ES-I3 (cell line): ENCODE measurements around the gene PADI3.

Experiments used
- H3K36me3 ChIP-seq: 2 replicates; pipeline ENCODE4 v1.6.1; 2013; ENCODE audit warnings: mild to moderate bottlenecking, low read length, control low read depth, moderate library complexity; ENCODE audit not compliant: insufficient read depth
- H3K4me1 ChIP-seq: 2 replicates; pipeline ENCODE4 v1.6.1; 2013; ENCODE audit warnings: mild to moderate bottlenecking, control low read depth, low read length; ENCODE audit not compliant: insufficient read depth
- H3K9ac ChIP-seq: 2 replicates; pipeline ENCODE4 v1.6.1; 2013; ENCODE audit warnings: low read depth, mild to moderate bottlenecking, low read length, moderate library complexity
- H3K9me3 ChIP-seq: 2 replicates; pipeline ENCODE4 v1.6.1; 2013; ENCODE audit warnings: mild to moderate bottlenecking, low read length, moderate library complexity; ENCODE audit not compliant: control insufficient read depth, insufficient read depth

The PADI3 gene

DNA sequence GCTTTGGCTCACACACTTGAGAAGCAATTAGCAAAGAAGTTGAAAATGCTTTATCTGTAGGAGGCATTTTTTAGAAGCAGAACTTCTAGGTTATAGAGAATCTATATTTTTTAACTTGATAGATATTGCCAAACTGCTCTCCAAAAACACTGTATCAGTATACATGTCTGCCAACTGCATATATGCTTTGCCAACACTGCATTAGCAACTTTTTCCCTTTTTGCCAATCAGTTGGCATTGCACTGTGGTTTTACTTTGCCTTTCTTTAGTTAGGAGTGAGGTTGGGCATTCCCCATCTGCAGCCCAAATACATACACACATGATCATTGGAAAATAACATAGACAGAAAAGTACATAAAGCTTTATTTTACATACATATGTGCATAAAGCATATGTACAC is 15.0 kb downstream of the PADI3 start:
- no peaks in the 10 kb centered on the region for H3K9me3 ChIP-seq
- no peak overlapping the region for H3K9ac ChIP-seq
- H3K36me3 ChIP-seq = no peaks in the 10 kb centered on the region
- no peaks in the 10 kb centered on the region for H3K4me1 ChIP-seq

DNA sequence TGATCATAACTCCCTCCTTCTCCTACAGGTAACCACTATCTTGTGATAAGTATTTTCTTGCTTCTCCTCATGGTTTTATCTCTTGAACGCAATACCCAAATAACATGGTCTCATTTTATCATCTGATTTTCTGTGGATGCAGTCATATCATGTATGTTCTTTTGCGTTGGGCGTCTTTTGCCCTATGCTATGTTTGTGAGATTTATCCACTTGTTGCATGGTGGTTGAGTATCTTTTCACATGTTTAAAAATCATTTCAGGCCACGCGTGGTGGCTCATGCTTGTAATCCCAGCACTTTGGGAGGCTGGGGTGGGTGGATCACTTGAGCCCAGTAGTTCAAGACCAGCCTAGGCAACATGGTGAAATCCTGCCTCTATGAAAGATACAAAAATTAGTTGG is 15.6 kb downstream of the PADI3 start:
- Histone ChIP-seq H3K9ac (no peak overlapping the region), H3K4me1 (no peaks in the 10 kb centered on the region), H3K36me3 (no peaks in the 10 kb centered on the region), H3K9me3 (no peaks in the 10 kb centered on the region)

- H3K36me3 ChIP-seq = no peaks in the 10 kb centered on the region
- no peak overlapping the region for H3K9ac ChIP-seq
- no peaks in the 10 kb centered on the region for H3K4me1 ChIP-seq
- H3K9me3 ChIP-seq = no peaks in the 10 kb centered on the region
Measured at GRCh38 chr1:17265162-17265561, 16.3 kb downstream of the PADI3 start.

- H3K4me1 ChIP-seq = no peaks in the 10 kb centered on the region
- H3K9ac ChIP-seq = no peak overlapping the region
- no peaks in the 10 kb centered on the region for H3K36me3 ChIP-seq
- no peaks in the 10 kb centered on the region for H3K9me3 ChIP-seq
Measured at GRCh38 chr1:17265950-17266349, 17.1 kb downstream of the PADI3 start.

DNA sequence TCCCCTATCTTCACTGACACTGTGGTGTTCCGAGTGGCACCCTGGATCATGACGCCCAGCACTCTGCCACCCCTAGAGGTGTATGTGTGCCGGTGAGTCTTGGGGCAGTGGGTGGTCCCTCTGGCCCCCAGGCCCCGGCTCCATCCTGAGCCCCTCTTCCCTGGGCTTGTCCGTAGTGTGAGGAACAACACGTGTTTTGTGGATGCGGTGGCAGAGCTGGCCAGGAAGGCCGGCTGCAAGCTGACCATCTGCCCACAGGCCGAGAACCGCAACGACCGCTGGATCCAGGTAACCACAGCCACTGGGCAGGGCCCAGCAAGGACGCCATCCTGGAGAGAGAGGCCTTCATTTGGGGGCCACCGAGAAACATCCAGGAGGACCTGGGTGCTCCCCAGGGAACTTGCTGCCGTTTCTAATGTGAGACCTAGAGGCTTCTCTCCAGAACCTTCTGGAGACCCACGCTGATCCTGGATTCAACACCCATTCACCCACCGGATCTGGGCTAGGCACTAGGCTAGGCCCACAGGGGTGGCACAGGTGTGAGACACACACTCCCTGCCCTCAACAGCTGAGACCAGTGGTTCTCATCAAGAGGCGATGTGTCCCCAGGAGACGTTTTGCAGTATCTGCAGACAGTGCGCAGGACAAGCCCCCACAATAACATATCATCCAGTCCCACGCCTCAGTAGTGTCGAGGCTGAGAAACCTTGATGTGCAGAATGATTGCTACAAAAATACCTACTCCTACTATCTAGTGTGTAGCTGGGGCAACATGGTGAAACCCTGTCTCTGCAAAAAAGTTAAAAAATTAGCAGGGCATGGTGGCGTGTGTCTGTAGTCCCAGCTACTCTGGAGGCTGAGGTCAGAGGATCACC is 22.2 kb downstream of the PADI3 start:
- Histone ChIP-seq H3K36me3 (no peaks in the 10 kb centered on the region), H3K4me1 (no peaks in the 10 kb centered on the region), H3K9ac (no peak overlapping the region), H3K9me3 (no peaks in the 10 kb centered on the region)

- no peaks in the 10 kb centered on the region for H3K9me3 ChIP-seq
- no peaks in the 10 kb centered on the region for H3K4me1 ChIP-seq
- H3K9ac ChIP-seq = no peak overlapping the region
- no peaks in the 10 kb centered on the region for H3K36me3 ChIP-seq
Measured at GRCh38 chr1:17272066-17272465, 23.2 kb downstream of the PADI3 start.

DNA sequence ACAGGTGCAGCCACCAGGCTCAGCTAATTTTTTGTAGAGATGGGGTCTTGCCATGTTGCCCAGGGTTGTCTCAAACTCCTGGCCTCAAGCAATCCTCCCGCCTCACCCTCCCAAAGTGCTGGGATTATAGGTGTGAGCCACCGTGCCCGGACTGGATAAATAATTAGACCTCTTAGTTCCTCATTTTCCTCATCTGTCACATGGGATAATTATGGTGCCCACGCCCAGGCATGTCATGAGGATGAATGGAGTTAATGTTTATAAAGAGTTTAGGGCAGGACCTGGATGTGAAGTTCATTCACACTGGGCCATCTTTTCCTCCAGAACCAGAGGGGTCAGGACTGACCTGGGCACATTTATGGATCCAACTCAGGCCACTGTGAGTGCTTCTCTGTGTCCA is 23.7 kb downstream of the PADI3 start:
- Histone ChIP-seq H3K9ac (no peak overlapping the region), H3K36me3 (no peaks in the 10 kb centered on the region)

GRCh38 chr1:17273096-17273495 is 24.2 kb downstream of the PADI3 start:
- no peak overlapping the region for H3K9ac ChIP-seq
- no peaks in the 10 kb centered on the region for H3K4me1 ChIP-seq
- H3K36me3 ChIP-seq = no peaks in the 10 kb centered on the region
- no peaks in the 10 kb centered on the region for H3K9me3 ChIP-seq

More for the DNA sequence above, 23.7 kb downstream of the PADI3 start:
- no peaks in the 10 kb centered on the region for H3K9me3 ChIP-seq
- no peaks in the 10 kb centered on the region for H3K4me1 ChIP-seq

- H3K4me1 ChIP-seq = no peaks in the 10 kb centered on the region
- H3K9ac ChIP-seq = no peak overlapping the region
- H3K36me3 ChIP-seq = no peaks in the 10 kb centered on the region
- H3K9me3 ChIP-seq = no peaks in the 10 kb centered on the region
Measured at GRCh38 chr1:17274186-17275170, 25.6 kb downstream of the PADI3 start.

GRCh38 chr1:17276568-17276967 is 27.7 kb downstream of the PADI3 start:
- no peaks in the 10 kb centered on the region for H3K9me3 ChIP-seq
- no peaks in the 10 kb centered on the region for H3K36me3 ChIP-seq
- H3K9ac ChIP-seq = no peak overlapping the region
- no peaks in the 10 kb centered on the region for H3K4me1 ChIP-seq

GRCh38 chr1:17277511-17278159 is 28.7 kb downstream of the PADI3 start:
- Histone ChIP-seq H3K4me1 (no peaks in the 10 kb centered on the region), H3K9me3 (no peaks in the 10 kb centered on the region)

GRCh38 chr1:17278996-17279830 is 30.3 kb downstream of the PADI3 start:
- H3K36me3 ChIP-seq = no peaks in the 10 kb centered on the region
- H3K9ac ChIP-seq = no peak overlapping the region
- H3K4me1 ChIP-seq = no peaks in the 10 kb centered on the region
- no peaks in the 10 kb centered on the region for H3K9me3 ChIP-seq

More at GRCh38 chr1:17277511-17278159, 28.7 kb downstream of the PADI3 start:
- Histone ChIP-seq H3K36me3 (no peaks in the 10 kb centered on the region), H3K9ac (no peak overlapping the region)

GRCh38 chr1:17280436-17280835 is 31.5 kb downstream of the PADI3 start:
- no peaks in the 10 kb centered on the region for H3K4me1 ChIP-seq
- no peaks in the 10 kb centered on the region for H3K9me3 ChIP-seq
- no peaks in the 10 kb centered on the region for H3K36me3 ChIP-seq
- no peak overlapping the region for H3K9ac ChIP-seq
